Measurements from ENCODE around the gene AHNAK2.

- TF ChIP-seq PAWR (CRISPR knock-in tag; IDR thresholded peaks at IDR 0.05; ENCODE audit: borderline replicate concordance) (no peak), ZNF124 (CRISPR knock-in tag; IDR thresholded peaks at IDR 0.05) (no peak), USF2 (IDR thresholded peaks at IDR 0.05; ENCODE audit: low read depth, low read length) (no peak), USF2 (CRISPR knock-in tag; IDR thresholded peaks at IDR 0.05; ENCODE audit: borderline replicate concordance) (no peak), ZBTB44 (CRISPR knock-in tag; IDR thresholded peaks at IDR 0.05) (no peak), CTCF (CRISPR knock-in tag; IDR thresholded peaks at IDR 0.05) (no peak), BCLAF1 (IDR thresholded peaks at IDR 0.05) (no peak), MTF1 (CRISPR knock-in tag; IDR thresholded peaks at IDR 0.05) (no peak), FOXK1 (CRISPR knock-in tag; IDR thresholded peaks at IDR 0.05; ENCODE audit: borderline replicate concordance, low read depth) (no peak), POLR2A (IDR thresholded peaks at IDR 0.05; ENCODE audit: insufficient read depth in 1 of 2, low read depth in 2 of 2, low read length in 2 of 2) (no peak)
These were observed 4.6 kb downstream of the AHNAK2 start for GRCh38 chr14:104973385-104974145.
